ENCODE results near the gene GBGT1. TPM values are rescaled to one million over a fixed set of nuclear protein-coding genes. Genes with fewer than 3 reads are reported as not detected.

Gene GBGT1
- total RNA-seq, 3 donors from 2014 or later (not counting 1 experiment from before 2014, with no cell fraction given) = 1.4 to 2.2 (median 1.7) TPM

- 94% methylated on average over 12 of the region's 12 CpGs for WGBS (ENCODE audit: insufficient coverage)
- Histone ChIP-seq H3K27me3 (ENCODE audit: control insufficient read depth, insufficient read depth, low read length) (no peaks in the 10 kb centered on the region), H3K36me3 (ENCODE audit: control insufficient read depth, insufficient read depth, low read length) (peaks cover 91% of the 10 kb centered on the region), H3K4me1 (ENCODE audit: control insufficient read depth, insufficient read depth, low read length) (peaks cover 5% of the 10 kb centered on the region), H3K27ac (ENCODE audit: low read length) (no peak overlapping the region), H3K9me3 (ENCODE audit: control insufficient read depth, insufficient read depth, low read length) (no peaks in the 10 kb centered on the region), H3K4me3 (ENCODE audit: low read length) (no peak overlapping the region)
- no peak for DNase-seq
- intact Hi-C loops (cut with micrococcal nuclease) = loop anchor here (1.0 kb wide), 2 partner anchors 44 to 76 kb away; no protein-coding TSS in a partner anchor
- peaks cover 0 to 6% of the 10 kb centered on the region in 2 donors for H3K4me1 Mint-ChIP-seq
- H3K27me3 Mint-ChIP-seq (ENCODE audit: low read depth in 2 of 2) = no peaks in the 10 kb centered on the region
- H3K36me3 Mint-ChIP-seq = no peaks in the 10 kb centered on the region
- no peaks in the 10 kb centered on the region for H3K9me3 Mint-ChIP-seq
- H3K4me3 Mint-ChIP-seq = no peak overlapping the region
- no peak for ATAC-seq
- no peak for TF ChIP-seq CTCF (IDR thresholded peaks at IDR 0.05)
- H3K27ac Mint-ChIP-seq = peak overlapping the region; percentile 80 to 87
Measured at GRCh38 chr9:133103987-133104505, 59.7 kb downstream of the GBGT1 start.

GRCh38 chr9:133103183-133103986, 60.3 kb downstream of the GBGT1 start:
- Mint-ChIP-seq H3K4me3 (no peak overlapping the region), H3K27ac (peak overlapping the region; percentile 85 to 87), H3K36me3 (no peaks in the 10 kb centered on the region), H3K4me1 (peaks cover 0 to 6% of the 10 kb centered on the region in 2 donors), H3K27me3 (ENCODE audit: low read depth in 2 of 2) (no peaks in the 10 kb centered on the region), H3K9me3 (no peaks in the 10 kb centered on the region)
- Histone ChIP-seq H3K4me3 (ENCODE audit: low read length) (no peak overlapping the region), H3K4me1 (ENCODE audit: control insufficient read depth, insufficient read depth, low read length) (peaks cover 5% of the 10 kb centered on the region), H3K9me3 (ENCODE audit: control insufficient read depth, insufficient read depth, low read length) (no peaks in the 10 kb centered on the region), H3K36me3 (ENCODE audit: control insufficient read depth, insufficient read depth, low read length) (peaks cover 91% of the 10 kb centered on the region), H3K27me3 (ENCODE audit: control insufficient read depth, insufficient read depth, low read length) (no peaks in the 10 kb centered on the region), H3K27ac (ENCODE audit: low read length) (peak overlapping the region; percentile 15)
- DNase-seq (peak; percentile 71), ATAC-seq (peak; percentile 69 to 81 (median 80))
- intact Hi-C loops (cut with micrococcal nuclease) = loop anchor here (1.0 kb wide), 2 partner anchors 45 to 77 kb away; no protein-coding TSS in a partner anchor
- peak; percentile 97 for TF ChIP-seq CTCF (IDR thresholded peaks at IDR 0.05)
- WGBS (ENCODE audit: insufficient coverage) = 70% methylated on average over 14 of the region's 14 CpGs

Other genes with a start within 250 kb of the GBGT1 start
- gene TSC1, start 219.3 kb downstream of the GBGT1 start, total RNA-seq = 10 to 100 TPM; 58.0 to 73.5 (median 63.3) TPM
- 1 to 10 TPM in 2 of 3 donors, under 1 TPM in 1; 0.41 to 3.3 (median 2.8) TPM for gene GFI1B, start 185.2 kb downstream of the GBGT1 start, total RNA-seq
- gene GTF3C5, start 132.9 kb downstream of the GBGT1 start, total RNA-seq = 10 to 100 TPM; 52.6 to 69.2 (median 60.4) TPM
- under 1 TPM; 0.18 to 0.68 (median 0.42) TPM for gene CEL, start 101.9 kb downstream of the GBGT1 start, total RNA-seq
- gene RALGDS, start 42.7 kb downstream of the GBGT1 start, total RNA-seq = 100 to 1,000 TPM; 206 to 250 (median 208) TPM
- not detected for gene OBP2B, start 45.3 kb upstream of the GBGT1 start, total RNA-seq
- 1 to 10 TPM in 1 of 3 donors, under 1 TPM in 2; 0.20 to 4.2 (median 0.56) TPM for gene ABO, start 111.3 kb upstream of the GBGT1 start, total RNA-seq
- 10 to 100 TPM; 13.8 to 23.5 (median 21.3) TPM for gene SURF6, start 172.3 kb upstream of the GBGT1 start, total RNA-seq
- 10 to 100 TPM; 23.8 to 37.0 (median 28.1) TPM for gene MED22, start 184.2 kb upstream of the GBGT1 start, total RNA-seq
- 1,000 to 10,000 TPM; 1,409 to 1,616 (median 1,600) TPM for gene RPL7A, start 184.3 kb upstream of the GBGT1 start, total RNA-seq
- 10 to 100 TPM; 35.6 to 44.4 (median 37.2) TPM for gene SURF1, start 192.6 kb upstream of the GBGT1 start, total RNA-seq
- 10 to 100 TPM; 14.3 to 14.9 (median 14.7) TPM for gene SURF2, start 192.6 kb upstream of the GBGT1 start, total RNA-seq
- 100 to 1,000 TPM; 111 to 135 (median 114) TPM for gene SURF4, start 212.1 kb upstream of the GBGT1 start, total RNA-seq
- 1 to 10 TPM in 2 of 3 donors, under 1 TPM in 1; 0.53 to 2.9 (median 1.1) TPM for gene STKLD1, start 212.5 kb upstream of the GBGT1 start, total RNA-seq

Measured in natural killer cell (primary cell).